Stomach (tissue), 9 donors: ENCODE measurements around the gene NOP9. TPM values are rescaled to one million over a fixed set of nuclear protein-coding genes. Genes with fewer than 3 reads are reported as not detected.

ENCODE experiments used
- DNase-seq, 2 donors: peaks; one replicate each; pipeline versions ENCODE4 v3.0.0 to v3.0.0-alpha.2; 2013 to 2019
- H3K27ac ChIP-seq, 5 donors: fragments of 200-600 bp in 4 of 5; sonication (generic) in 4 of 5; one replicate each; pipeline ENCODE4 v1.5.1; 2013 to 2019; ENCODE audit warnings: mild to moderate bottlenecking in 1 of 5, moderate library complexity in 1 of 5
- H3K27me3 ChIP-seq, 3 donors: fragments of 200-600 bp; sonication (generic); one replicate each; pipeline ENCODE4 v1.5.1; 2017 to 2019; ENCODE audit warnings: mixed run types in 1 of 3
- H3K36me3 ChIP-seq, 4 donors: fragments of 200-600 bp; sonication (generic); 1 replicate in 3 of 4; 2 replicates in 1 of 4; pipeline ENCODE4 v1.5.1; 2016 to 2019
- H3K4me1 ChIP-seq, 4 donors: fragments of 200-600 bp; sonication (generic); one replicate each; pipeline ENCODE4 v1.5.1; 2016 to 2019
- H3K4me3 ChIP-seq, 4 donors: fragments of 200-600 bp; sonication (generic) in 3 of 4; one replicate each; pipeline ENCODE4 v1.5.1; 2016 to 2019; ENCODE audit warnings: mild to moderate bottlenecking in 1 of 4
- H3K9me3 ChIP-seq, 4 donors: fragments of 200-600 bp; sonication (generic); one replicate each; pipeline ENCODE4 v1.5.1; 2016 to 2019
- EP300 ChIP-seq: sonication (generic); formaldehyde crosslinking; IDR thresholded peaks from one replicate; pipeline ENCODE4 v1.6.1; 2017; ENCODE audit warnings: antibody characterized with exemption
- POLR2A ChIP-seq, 4 donors: fragments of 450-650 bp; IDR thresholded peaks; one replicate each; pipeline ENCODE4 v1.6.1; 2016; ENCODE audit warnings: antibody characterized with exemption in 4 of 4, control low read depth in 2 of 4, mild to moderate bottlenecking in 1 of 4, moderate library complexity in 1 of 4
- POLR2AphosphoS5 ChIP-seq, 3 donors: sonication (generic); formaldehyde crosslinking; IDR thresholded peaks; one replicate each; pipeline ENCODE4 v1.6.1; 2016; ENCODE audit warnings: antibody characterized with exemption in 3 of 3
- WGBS, 5 donors: extraction: QIAGEN DNeasy Blood & Tissue Kit in 3 of 5; methylation state at CpG; one replicate each; pipeline versions ENCODE4 v1.1.5 to v1.1.7; 2013 to 2018; 5-methylcytosine and 5-hydroxymethylcytosine counted together
- intact Hi-C: fragments of 100-400 bp; cut with DNase I; formaldehyde crosslinking; loops from one replicate; pipeline ENCODE4 v1.15.1; 2023; ENCODE audit warnings: low total_unique reads
- polyA plus RNA-seq, 3 donors: library from polyadenylated mRNA; stranded (reverse); fragments of 200-250 nt; gene quantifications; one replicate each; pipeline ENCODE4 v1.2.3, GENCODE V29; 2013
- total RNA-seq, 5 donors: library from RNA; depleted of rRNA; stranded (reverse); fragments of >200 nt; gene quantifications; one replicate each; pipeline versions ENCODE4 v1.1.0 to v1.2.3, GENCODE V29; 2014 to 2016
- TF ChIP-seq, protein P1 (sequence below), 7 experiments: fragments of 450-650 bp in 4 of 7; fragments of 200-600 bp in 3 of 7; sonication (generic) in 3 of 7; IDR thresholded peaks; one replicate each; pipeline ENCODE4 v1.5.1; 2016 to 2019; ENCODE audit warnings: antibody characterized with exemption in 7 of 7, control low read depth in 2 of 7, mild to moderate bottlenecking in 1 of 7
- donor health status: healthy with polysubstance abuse.
- donor health status: Bipolar disorder and iron deficiency.
- donor health status: healthy.

NOP9 gene
- total and polyA plus RNA-seq, 8 donors, result 5.4 to 25.7 (median 11.5) TPM

DNA sequence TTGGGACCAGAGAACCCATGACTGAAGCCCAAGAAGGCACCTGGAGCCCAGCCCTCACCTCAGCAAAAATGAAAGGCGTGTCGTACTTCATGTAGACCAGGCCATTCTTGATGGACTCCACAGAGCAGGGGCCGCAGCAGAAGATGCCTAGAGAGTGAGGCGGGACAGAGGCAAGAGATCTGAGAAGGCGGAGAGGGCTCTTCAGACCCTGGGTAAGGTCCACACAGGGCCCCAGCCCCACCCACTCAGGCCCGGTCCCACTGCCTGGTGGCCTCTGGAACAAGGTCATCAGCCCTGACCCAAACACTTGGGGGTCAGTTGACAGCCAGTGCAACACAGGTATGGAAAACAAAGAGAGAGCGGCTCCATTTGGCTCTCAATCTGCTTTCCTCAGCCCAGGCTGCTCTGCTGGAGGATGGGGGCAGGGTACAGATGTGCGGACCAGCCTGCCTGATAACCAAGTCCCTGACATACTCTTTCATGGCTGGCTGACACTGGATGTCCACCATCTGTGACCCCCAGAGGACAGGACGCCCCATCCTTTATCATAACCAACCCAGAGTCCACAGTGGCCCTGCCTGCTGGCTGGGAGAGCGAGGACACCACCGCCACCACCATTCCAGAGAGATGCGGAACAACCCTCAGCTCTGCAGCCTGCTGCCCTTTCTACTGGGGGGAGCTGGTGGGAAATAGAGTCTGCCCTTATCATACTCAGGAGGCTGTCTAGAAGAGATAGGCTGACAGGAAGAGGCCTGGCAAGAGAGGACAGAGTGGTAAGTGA is 43.5 kb upstream of the NOP9 start:
- TF ChIP-seq POLR2A (IDR thresholded peaks at IDR 0.05) (no peak), EP300 (no peak)
- no peak overlapping the region for H3K4me3 ChIP-seq
- H3K36me3 ChIP-seq, result peaks cover 0 to 66% (median 19%) of the 10 kb centered on the region in 4 donors
- H3K9me3 ChIP-seq, result no peaks in the 10 kb centered on the region
- intact Hi-C loops, result no loop called here
- WGBS, 5 donors, result 91 to 96% (median 93%) methylated on average over 6 to 12 of the region's 12 CpGs
- H3K27me3 ChIP-seq, result no peaks in the 10 kb centered on the region
- H3K27ac ChIP-seq, result no peak overlapping the region
- no peak for DNase-seq
- peaks cover 0 to 12% (median 6%) of the 10 kb centered on the region in 4 donors for H3K4me1 ChIP-seq

DNA sequence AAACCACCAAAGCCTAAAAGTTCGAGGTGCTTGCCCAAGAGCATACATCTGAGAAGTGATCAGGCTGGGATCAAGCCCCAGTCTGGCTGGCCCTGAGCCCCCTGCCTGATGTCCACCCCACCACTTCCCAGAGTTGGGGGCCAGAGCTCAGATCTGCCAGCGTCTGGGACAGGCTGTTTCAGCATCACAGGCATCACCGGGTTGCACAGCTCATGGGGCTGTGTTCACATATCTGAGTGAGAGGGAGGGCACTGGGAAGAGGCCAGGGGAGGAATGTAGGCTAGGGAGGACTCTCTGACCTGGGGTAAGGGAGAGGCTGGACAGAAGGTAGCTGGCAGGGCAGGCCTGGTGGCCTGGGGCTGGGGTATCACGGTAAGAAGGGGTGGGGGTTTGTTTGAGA is 42.7 kb upstream of the NOP9 start:
- H3K27ac ChIP-seq, result no peak overlapping the region
- TF ChIP-seq POLR2AphosphoS5 (IDR thresholded peaks at IDR 0.05) (no peak), EP300 (no peak), POLR2A (IDR thresholded peaks at IDR 0.05) (no peak)
- TF ChIP-seq, protein P1, sequence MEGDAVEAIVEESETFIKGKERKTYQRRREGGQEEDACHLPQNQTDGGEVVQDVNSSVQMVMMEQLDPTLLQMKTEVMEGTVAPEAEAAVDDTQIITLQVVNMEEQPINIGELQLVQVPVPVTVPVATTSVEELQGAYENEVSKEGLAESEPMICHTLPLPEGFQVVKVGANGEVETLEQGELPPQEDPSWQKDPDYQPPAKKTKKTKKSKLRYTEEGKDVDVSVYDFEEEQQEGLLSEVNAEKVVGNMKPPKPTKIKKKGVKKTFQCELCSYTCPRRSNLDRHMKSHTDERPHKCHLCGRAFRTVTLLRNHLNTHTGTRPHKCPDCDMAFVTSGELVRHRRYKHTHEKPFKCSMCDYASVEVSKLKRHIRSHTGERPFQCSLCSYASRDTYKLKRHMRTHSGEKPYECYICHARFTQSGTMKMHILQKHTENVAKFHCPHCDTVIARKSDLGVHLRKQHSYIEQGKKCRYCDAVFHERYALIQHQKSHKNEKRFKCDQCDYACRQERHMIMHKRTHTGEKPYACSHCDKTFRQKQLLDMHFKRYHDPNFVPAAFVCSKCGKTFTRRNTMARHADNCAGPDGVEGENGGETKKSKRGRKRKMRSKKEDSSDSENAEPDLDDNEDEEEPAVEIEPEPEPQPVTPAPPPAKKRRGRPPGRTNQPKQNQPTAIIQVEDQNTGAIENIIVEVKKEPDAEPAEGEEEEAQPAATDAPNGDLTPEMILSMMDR (IDR thresholded peaks at IDR 0.05), result no peak
- H3K4me3 ChIP-seq, result no peak overlapping the region
- no peaks in the 10 kb centered on the region for H3K27me3 ChIP-seq
- WGBS, 5 donors, result 77 to 82% (median 81%) methylated on average over 4 of the region's 4 CpGs
- H3K4me1 ChIP-seq, result peaks cover 0 to 12% (median 6%) of the 10 kb centered on the region in 4 donors
- H3K9me3 ChIP-seq, result no peaks in the 10 kb centered on the region
- peaks cover 0 to 58% (median 19%) of the 10 kb centered on the region in 4 donors for H3K36me3 ChIP-seq
- intact Hi-C loops, result no loop called here
- no peak for DNase-seq

DNA sequence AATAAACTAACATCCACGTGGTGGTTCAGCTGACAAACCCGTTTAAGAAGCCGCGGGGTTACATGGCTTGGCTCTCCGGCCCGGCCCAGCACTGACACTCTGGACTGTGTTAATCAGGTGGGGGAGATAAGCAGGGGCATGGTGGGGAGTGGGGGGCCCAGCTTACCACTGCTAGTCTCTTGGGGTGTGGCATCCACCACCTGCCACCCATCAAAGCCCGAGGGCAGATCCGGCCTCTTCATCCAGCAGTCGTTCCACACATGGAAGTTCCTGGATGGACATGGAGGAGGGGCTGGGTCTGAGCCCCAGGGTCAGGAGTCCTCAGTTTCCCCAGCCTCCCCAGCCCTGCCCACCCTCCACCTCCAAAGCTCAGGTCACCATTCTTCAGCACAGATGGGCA is 41.5 kb upstream of the NOP9 start:
- no peak overlapping the region for H3K4me3 ChIP-seq
- H3K27me3 ChIP-seq, result no peaks in the 10 kb centered on the region
- no peak overlapping the region for H3K27ac ChIP-seq
- peaks cover 0 to 12% (median 6%) of the 10 kb centered on the region in 4 donors for H3K4me1 ChIP-seq
- no peak for DNase-seq
- no peak for TF ChIP-seq POLR2A (IDR thresholded peaks at IDR 0.05)
- no peak for TF ChIP-seq EP300
- TF ChIP-seq, protein P1 (IDR thresholded peaks at IDR 0.05), result no peak
- no peak for TF ChIP-seq POLR2AphosphoS5 (IDR thresholded peaks at IDR 0.05)
- H3K9me3 ChIP-seq, result no peaks in the 10 kb centered on the region
- 80 to 91% (median 87%) methylated on average over 9 of the region's 9 CpGs for WGBS, 5 donors
- intact Hi-C loops, result no loop called here
- peaks cover 0 to 48% (median 11%) of the 10 kb centered on the region in 4 donors for H3K36me3 ChIP-seq

DNA sequence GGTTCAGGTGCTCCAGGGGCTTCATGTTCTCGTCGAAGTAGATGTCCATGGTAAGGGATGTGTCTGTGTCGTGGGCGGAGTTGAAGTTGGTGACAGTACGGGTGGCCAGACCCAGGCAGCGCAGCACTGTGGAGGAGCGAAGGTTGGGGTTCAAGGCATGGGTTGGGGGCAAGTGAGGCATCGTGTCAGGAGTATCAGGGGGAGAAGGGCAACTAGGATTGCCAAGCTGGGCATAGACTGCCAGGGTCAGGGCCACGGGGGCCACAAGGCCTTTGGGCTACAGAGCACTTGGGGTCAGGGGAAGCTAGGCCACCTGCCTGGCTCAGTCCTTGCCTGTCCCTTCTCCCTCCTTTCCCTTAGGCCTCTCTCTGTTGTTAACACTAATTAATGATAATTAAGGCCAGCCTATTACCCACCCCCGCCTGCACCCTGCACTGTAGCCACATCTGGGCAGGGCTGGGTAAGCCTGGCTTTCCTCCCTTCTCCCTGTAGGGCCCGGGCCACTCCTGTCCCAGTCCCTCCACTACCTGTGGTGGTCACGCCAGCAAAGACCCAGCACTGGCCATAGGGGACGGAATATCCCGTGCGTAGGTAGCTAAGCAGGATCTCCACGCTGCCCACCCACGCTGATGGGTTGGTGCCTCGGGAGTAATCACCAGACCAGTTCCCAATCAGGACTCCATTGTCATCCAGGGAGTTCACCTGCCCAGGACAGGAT is 40.9 kb upstream of the NOP9 start:
- Histone ChIP-seq H3K36me3 (peaks cover 0 to 45% (median 9%) of the 10 kb centered on the region in 4 donors), H3K4me1 (peaks cover 0 to 12% (median 6%) of the 10 kb centered on the region in 4 donors), H3K9me3 (no peaks in the 10 kb centered on the region), H3K4me3 (no peak overlapping the region), H3K27me3 (no peaks in the 10 kb centered on the region), H3K27ac (no peak overlapping the region)
- WGBS, 5 donors, result 82 to 96% (median 84%) methylated on average over 11 to 18 of the region's 18 CpGs
- TF ChIP-seq, protein P1 (IDR thresholded peaks at IDR 0.05), result no peak
- TF ChIP-seq POLR2A (IDR thresholded peaks at IDR 0.05) (no peak), EP300 (no peak), POLR2AphosphoS5 (IDR thresholded peaks at IDR 0.05) (no peak)
- DNase-seq, result no peak
- intact Hi-C loops, result no loop called here
